IMR-90 (cell line): ENCODE results near the gene NDUFA5. TPM values are rescaled to one million over a fixed set of nuclear protein-coding genes. Genes with fewer than 3 reads are reported as not detected.

Experiments used
- ATAC-seq: fragments of 200-7000 bp; cut with Tn5 transposase; 2 replicates; pipeline ENCODE4 v1.9.1; 2020; ENCODE audit warnings: low read depth, mild to moderate bottlenecking, moderate library complexity
- BruUV-seq: library from RNA; stranded (reverse); fragments of 400-500 nt; replicated peaks from 2 replicates; lab custom pipeline; 2021; lab: Mats Ljungman, UMichigan
- CTCF ChIA-PET: fragments of 300-600 bp; formaldehyde crosslinking; extraction: SDS; loops from one replicate; lab custom pipeline; 2021; ENCODE audit warnings: antibody characterized with exemption; lab: Yijun Ruan, JAX
- POLR2A ChIA-PET: fragments of 300-600 bp; sonication (Branson Sonifier 250); formaldehyde crosslinking; loops from one replicate; lab custom pipeline; 2022; ENCODE audit warnings: antibody characterized with exemption; ENCODE audit not compliant: unreplicated experiment; lab: Charles Lee
- DNase-seq: peaks from one replicate; pipeline ENCODE4 v3.0.0; 2013
- H2AFZ ChIP-seq: replicated peaks from 2 replicates; pipeline ENCODE3; 2013; ENCODE audit warnings: low read length, mild to moderate bottlenecking; ENCODE audit not compliant: poor library complexity
- H2AK5ac ChIP-seq: 2 replicates; pipeline ENCODE4 v1.6.1; 2013; ENCODE audit warnings: low read depth, low read length, inconsistent platforms
- H2AK9ac ChIP-seq: replicated peaks from 2 replicates; pipeline ENCODE3; 2013; ENCODE audit warnings: mild to moderate bottlenecking, low read depth, low read length, moderate library complexity; ENCODE audit not compliant: poor library complexity
- H2BK120ac ChIP-seq: 2 replicates; pipeline ENCODE4 v1.6.1; 2013; ENCODE audit warnings: low read depth, low read length, inconsistent platforms
- H2BK15ac ChIP-seq: 3 replicates; pipeline ENCODE4 v1.6.1; 2013; ENCODE audit warnings: low read depth, low read length, inconsistent platforms
- H2BK20ac ChIP-seq: 2 replicates; pipeline ENCODE4 v1.6.1; 2013; ENCODE audit warnings: low read depth, mild to moderate bottlenecking, inconsistent platforms, low read length, moderate library complexity
- H2BK5ac ChIP-seq: 2 replicates; pipeline ENCODE4 v1.6.1; 2013; ENCODE audit warnings: mild to moderate bottlenecking, low read depth, low read length, inconsistent platforms; ENCODE audit not compliant: poor library complexity, severe bottlenecking
- H3K14ac ChIP-seq: replicated peaks from 2 replicates; pipeline ENCODE4 v1.6.1; 2013; ENCODE audit warnings: low read depth, low read length, inconsistent platforms
- H3K18ac ChIP-seq: 2 replicates; pipeline ENCODE4 v1.6.1; 2013; ENCODE audit warnings: low read depth, low read length, control low read depth
- H3K23ac ChIP-seq: 2 replicates; pipeline ENCODE4 v1.6.1; 2013; ENCODE audit warnings: low read depth, low read length, inconsistent platforms
- H3K27ac ChIP-seq: 2 replicates; pipeline ENCODE4 v1.5.1; 2013; ENCODE audit warnings: mild to moderate bottlenecking, control low read depth, low read length; ENCODE audit not compliant: insufficient read depth
- H3K27me3 ChIP-seq: 2 replicates; pipeline ENCODE4 v1.6.1; 2013; ENCODE audit warnings: low read length; ENCODE audit not compliant: control insufficient read depth, insufficient read depth
- H3K36me3 ChIP-seq: 2 replicates; pipeline ENCODE4 v1.6.1; 2013; ENCODE audit warnings: low read length, mixed read lengths; ENCODE audit not compliant: control insufficient read depth, insufficient read depth
- H3K4ac ChIP-seq: 2 replicates; pipeline ENCODE4 v1.6.1; 2013; ENCODE audit warnings: low read depth, low read length, inconsistent platforms
- H3K4me1 ChIP-seq: 2 replicates; pipeline ENCODE4 v1.6.1; 2013; ENCODE audit warnings: low read length, mixed read lengths; ENCODE audit not compliant: control insufficient read depth, insufficient read depth
- H3K4me2 ChIP-seq: 2 replicates; pipeline ENCODE4 v1.6.1; 2013; ENCODE audit warnings: low read depth, mild to moderate bottlenecking, control low read depth, low read length, moderate library complexity
- H3K4me3 ChIP-seq: 2 replicates; pipeline ENCODE4 v1.5.1; 2013; ENCODE audit warnings: low read depth, mild to moderate bottlenecking, control low read depth, low read length, moderate library complexity; ENCODE audit not compliant: insufficient read depth
- H3K56ac ChIP-seq: 2 replicates; pipeline ENCODE4 v1.6.1; 2013; ENCODE audit warnings: low read length, inconsistent platforms; ENCODE audit not compliant: insufficient read depth; ENCODE audit errors: extremely low read depth
- H3K79me1 ChIP-seq, 2 experiments: 2 replicates each; pipeline ENCODE4 v1.6.1; 2013; ENCODE audit warnings: low read length in 2 of 2, inconsistent platforms in 1 of 2, low read depth in 1 of 2
- H3K9ac ChIP-seq: 2 replicates; pipeline ENCODE4 v1.6.1; 2013; ENCODE audit warnings: low read depth, low read length, control low read depth
- H3K9me1 ChIP-seq: 2 replicates; pipeline ENCODE4 v1.6.1; 2013; ENCODE audit warnings: low read length, inconsistent platforms; ENCODE audit not compliant: insufficient read depth
- H3K9me3 ChIP-seq: 2 replicates; pipeline ENCODE4 v1.6.1; 2013; ENCODE audit warnings: low read length; ENCODE audit not compliant: control insufficient read depth, insufficient read depth
- H4K20me1 ChIP-seq: 2 replicates; pipeline ENCODE4 v1.6.1; 2013; ENCODE audit warnings: low read length, inconsistent platforms; ENCODE audit not compliant: insufficient read depth
- H4K5ac ChIP-seq: 2 replicates; pipeline ENCODE4 v1.6.1; 2013; ENCODE audit warnings: mild to moderate bottlenecking, low read depth, low read length, control low read depth
- H4K8ac ChIP-seq, 2 experiments: 2 replicates each; pipeline ENCODE4 v1.6.1; 2013; ENCODE audit warnings: low read depth in 2 of 2, low read length in 2 of 2, control low read depth in 1 of 2, inconsistent platforms in 1 of 2
- H4K91ac ChIP-seq: 2 replicates; pipeline ENCODE4 v1.6.1; 2013; ENCODE audit warnings: low read depth, low read length, inconsistent platforms; ENCODE audit not compliant: insufficient read depth
- BHLHE40 ChIP-seq: fragments of 150-350 bp; IDR thresholded peaks from 2 replicates; pipeline ENCODE4 v1.6.1; 2016; ENCODE audit warnings: mild to moderate bottlenecking, low read depth, low read length
- MAFK ChIP-seq: IDR thresholded peaks from 2 replicates; pipeline ENCODE4 v1.6.1; 2012; ENCODE audit warnings: low read depth, low read length, improper control_type of control experiment
- MAZ ChIP-seq: IDR thresholded peaks from 2 replicates; pipeline ENCODE4 v1.6.1; 2012; ENCODE audit warnings: low read depth, mild to moderate bottlenecking, low read length, improper control_type of control experiment, moderate library complexity, borderline replicate concordance
- NFE2L2 ChIP-seq: fragments of 150-350 bp; IDR thresholded peaks from 2 replicates; pipeline ENCODE4 v1.6.1; 2016; ENCODE audit warnings: low read depth, mild to moderate bottlenecking, low read length
- POLR2A ChIP-seq: IDR thresholded peaks from 2 replicates; pipeline ENCODE4 v1.6.1; 2012; ENCODE audit warnings: mild to moderate bottlenecking, low read depth, low read length
- RAD21 ChIP-seq: IDR thresholded peaks from 2 replicates; pipeline ENCODE4 v1.6.1; 2012; ENCODE audit warnings: low read length, improper control_type of control experiment
- RCOR1 ChIP-seq: IDR thresholded peaks from 2 replicates; pipeline ENCODE4 v1.6.1; 2012; ENCODE audit warnings: mild to moderate bottlenecking, low read length, improper control_type of control experiment; ENCODE audit not compliant: insufficient replicate concordance
- SMC3 ChIP-seq: fragments of 150-350 bp; IDR thresholded peaks from 2 replicates; pipeline ENCODE4 v1.6.1; 2016; ENCODE audit warnings: low read depth, mild to moderate bottlenecking, antibody characterized with exemption, low read length, moderate library complexity
- dilution Hi-C: fragments of 300-500 bp; cut with HindIII; formaldehyde crosslinking; loops from one replicate; pipeline ENCODE4 v1.14.3; 2018; ENCODE audit warnings: low sequenced_read_pairs; ENCODE audit not compliant: unreplicated experiment
- in situ Hi-C: fragments of 300-500 bp; cut with MboI; formaldehyde crosslinking; loops from 3 replicates; pipeline ENCODE4 v1.14.3; 2019; ENCODE audit warnings: low sequenced_read_pairs, inconsistent platforms, mixed read lengths
- intact Hi-C: fragments of 100-400 bp; cut with micrococcal nuclease; formaldehyde crosslinking; loops from 2 replicates; pipeline ENCODE4 v1.10.0; 2022
- polyA plus RNA-seq, 3 experiments: library from polyadenylated mRNA; depleted of rRNA; stranded (reverse); fragments of >200 nt; gene quantifications; 2 replicates each; pipeline ENCODE4 v1.2.3, GENCODE V29; 2012; ENCODE audit warnings: low replicate concordance in 1 of 3
- total RNA-seq: library from RNA; depleted of rRNA; stranded (reverse); fragments of >200 nt; gene quantifications from 2 replicates; pipeline ENCODE4 v1.2.3, GENCODE V29; 2012
- TF ChIP-seq, protein P1 (sequence below): fragments of 150-350 bp; IDR thresholded peaks from 2 replicates; pipeline ENCODE4 v1.6.1; 2016; ENCODE audit warnings: low read depth, mild to moderate bottlenecking, low read length, moderate library complexity, borderline replicate concordance
- TF ChIP-seq, protein P2 (sequence below): fragments of 150-350 bp; IDR thresholded peaks from 2 replicates; pipeline ENCODE4 v1.6.1; 2017; ENCODE audit warnings: mild to moderate bottlenecking, antibody characterized with exemption, low read length, low read depth

NDUFA5 gene
- total and polyA plus RNA-seq, 2 of the 4 experiments (the other 2 are of a cell fraction) = 2.9 to 12.1 TPM

DNA sequence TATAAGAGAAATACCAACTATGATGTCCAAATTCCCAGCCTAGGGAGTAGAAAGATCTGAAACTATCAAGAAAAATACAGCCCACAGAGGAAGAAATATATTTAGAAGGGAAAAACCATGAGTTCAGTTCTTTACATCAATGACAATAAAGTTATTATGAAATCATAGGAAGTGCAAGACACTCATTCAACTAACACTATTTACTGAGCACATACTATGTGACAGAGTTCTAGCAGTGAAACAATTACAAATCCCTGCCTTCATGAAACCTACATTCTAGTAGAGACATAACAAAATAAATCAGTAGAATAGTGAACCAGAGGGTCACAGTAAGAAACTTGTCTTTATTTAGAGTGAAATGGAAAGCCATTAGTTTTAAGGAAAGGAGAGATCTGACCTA lies 2.1 kb downstream of the NDUFA5 start:
- Histone ChIP-seq H2BK15ac (no peak overlapping the region), H3K79me1 (peaks cover 11 to 29% of the 10 kb centered on the region in 2 experiments), H2BK20ac (no peak overlapping the region), H3K4me3 (no peak overlapping the region), H2AFZ (no peak overlapping the region), H2AK5ac (no peak overlapping the region), H3K14ac (no peak overlapping the region), H4K91ac (no peak overlapping the region), H3K27ac (no peak overlapping the region), H3K9me1 (no peaks in the 10 kb centered on the region; the same call in 1 of the 2 replicates), H3K23ac (no peak overlapping the region), H3K4me2 (no peak overlapping the region), H4K20me1 (no peaks in the 10 kb centered on the region), H4K8ac (no peak overlapping the region), H2AK9ac (no peak overlapping the region), H3K36me3 (peaks cover 4% of the 10 kb centered on the region), H3K56ac (no peak overlapping the region), H3K9ac (no peak overlapping the region), H4K5ac (no peak overlapping the region), H3K9me3 (no peaks in the 10 kb centered on the region), H3K27me3 (no peaks in the 10 kb centered on the region), H2BK5ac (no peak overlapping the region), H3K4me1 (no peaks in the 10 kb centered on the region), H3K4ac (no peak overlapping the region), H2BK120ac (no peak overlapping the region), H3K18ac (no peak overlapping the region)
- intact Hi-C loops (loop anchor here (5.0 kb wide), 1 partner anchor 192 kb away; the partner anchor contains the start of gene WASL), in situ Hi-C loops (no loop called here), dilution Hi-C loops (no loop called here)
- CTCF ChIA-PET = no interaction called here
- TF ChIP-seq POLR2A = no peak
- TF ChIP-seq SMC3 = no peak
- no peak for TF ChIP-seq NFE2L2
- TF ChIP-seq, protein P1, sequence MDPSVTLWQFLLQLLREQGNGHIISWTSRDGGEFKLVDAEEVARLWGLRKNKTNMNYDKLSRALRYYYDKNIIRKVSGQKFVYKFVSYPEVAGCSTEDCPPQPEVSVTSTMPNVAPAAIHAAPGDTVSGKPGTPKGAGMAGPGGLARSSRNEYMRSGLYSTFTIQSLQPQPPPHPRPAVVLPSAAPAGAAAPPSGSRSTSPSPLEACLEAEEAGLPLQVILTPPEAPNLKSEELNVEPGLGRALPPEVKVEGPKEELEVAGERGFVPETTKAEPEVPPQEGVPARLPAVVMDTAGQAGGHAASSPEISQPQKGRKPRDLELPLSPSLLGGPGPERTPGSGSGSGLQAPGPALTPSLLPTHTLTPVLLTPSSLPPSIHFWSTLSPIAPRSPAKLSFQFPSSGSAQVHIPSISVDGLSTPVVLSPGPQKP = no peak
- TF ChIP-seq BHLHE40 = no peak
- TF ChIP-seq MAFK = no peak
- TF ChIP-seq MAZ = no peak
- TF ChIP-seq, protein P2, sequence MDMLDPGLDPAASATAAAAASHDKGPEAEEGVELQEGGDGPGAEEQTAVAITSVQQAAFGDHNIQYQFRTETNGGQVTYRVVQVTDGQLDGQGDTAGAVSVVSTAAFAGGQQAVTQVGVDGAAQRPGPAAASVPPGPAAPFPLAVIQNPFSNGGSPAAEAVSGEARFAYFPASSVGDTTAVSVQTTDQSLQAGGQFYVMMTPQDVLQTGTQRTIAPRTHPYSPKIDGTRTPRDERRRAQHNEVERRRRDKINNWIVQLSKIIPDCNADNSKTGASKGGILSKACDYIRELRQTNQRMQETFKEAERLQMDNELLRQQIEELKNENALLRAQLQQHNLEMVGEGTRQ = no peak
- no peak for TF ChIP-seq RCOR1
- TF ChIP-seq RAD21 = no peak
- ATAC-seq (no peak), DNase-seq (no peak)
- POLR2A ChIA-PET = no interaction called here
- no TSS peak for BruUV-seq
